ENCODE data around the gene TTLL6. TPM values are rescaled to one million over a fixed set of nuclear protein-coding genes. Genes with fewer than 3 reads are reported as not detected.

The TTLL6 gene
- total and polyA plus RNA-seq, 2 of the 4 experiments (the other 2 are of a cell fraction), result not detected

- peaks cover 17% of the 10 kb centered on the region; the same call in 1 of the 2 replicates for H4K20me1 ChIP-seq (ENCODE audit: insufficient read depth, low read length)
- no peak for TF ChIP-seq MXI1 (IDR thresholded peaks at IDR 0.05; ENCODE audit: borderline replicate concordance, low read depth, low read length)
- no peak for TF ChIP-seq RFX5 (IDR thresholded peaks at IDR 0.05; ENCODE audit: low read depth, low read length)
- no peaks in the 10 kb centered on the region for H3K4me1 ChIP-seq (ENCODE audit: control insufficient read depth, insufficient read depth, low read length)
- H3K4me2 ChIP-seq (ENCODE audit: low read depth, low read length), result no peak overlapping the region
- ChIA-PET CTCF (no interaction called here), POLR2A (ENCODE audit: unreplicated experiment) (no interaction called here)
- peak overlapping the region; percentile 18; the same call in 1 of the 2 replicates for H3K23ac ChIP-seq (ENCODE audit: low read depth, low read length)
- H3K9me1 ChIP-seq (ENCODE audit: insufficient read depth, low read length), result peaks cover 6% of the 10 kb centered on the region; the same call in 1 of the 2 replicates
- H3K27me3 ChIP-seq (ENCODE audit: control insufficient read depth, insufficient read depth, low read length), result peaks cover 92% of the 10 kb centered on the region
- no peak overlapping the region for H2AK9ac ChIP-seq (replicated peaks; ENCODE audit: low read depth, low read length, poor library complexity)
- in situ Hi-C loops (cut with MboI; ENCODE audit: low sequenced_read_pairs), result loop anchor here (25.0 kb wide), 1 partner anchor 367 kb away; no protein-coding TSS in a partner anchor
- WGBS, 2 experiments (ENCODE audit: extremely low coverage in 2 of 2, insufficient read length in 1 of 2), result 5% methylated on average over 21 of the region's 52 CpGs; no CpG with 5 or more reads in 1 of the 2 experiments
- no peaks in the 10 kb centered on the region for H3K79me1 ChIP-seq (ENCODE audit: low read depth in 1 of 2, low read length in 2 of 2)
- no peak overlapping the region for H2BK20ac ChIP-seq (ENCODE audit: low read depth, low read length)
- peak overlapping the region; percentile 36 for H2AFZ ChIP-seq (replicated peaks; ENCODE audit: low read length, poor library complexity)
- no peak overlapping the region for H2BK5ac ChIP-seq (ENCODE audit: low read depth, low read length, poor library complexity, severe bottlenecking)
- no peak overlapping the region for H4K5ac ChIP-seq (ENCODE audit: low read depth, low read length)
- DNase-seq (no peak), ATAC-seq (ENCODE audit: low read depth) (no peak)
- H3K4ac ChIP-seq (ENCODE audit: low read depth, low read length), result no peak overlapping the region
- H2BK15ac ChIP-seq (ENCODE audit: low read depth, low read length), result no peak overlapping the region
- H3K4me3 ChIP-seq (ENCODE audit: insufficient read depth, low read depth, low read length), result no peak overlapping the region
- intact Hi-C loops (cut with micrococcal nuclease), result no loop called here
- H2AK5ac ChIP-seq (ENCODE audit: low read depth, low read length), result no peak overlapping the region
- H4K91ac ChIP-seq (ENCODE audit: insufficient read depth, low read depth, low read length), result no peak overlapping the region
- dilution Hi-C loops (cut with HindIII; ENCODE audit: low sequenced_read_pairs, unreplicated experiment), result no loop called here
- H3K27ac ChIP-seq (ENCODE audit: insufficient read depth, low read length), result no peak overlapping the region
- no TSS peak for BruUV-seq (replicated peaks)
- no peak overlapping the region for H3K18ac ChIP-seq (ENCODE audit: low read depth, low read length)
- no peak overlapping the region for H3K14ac ChIP-seq (replicated peaks; ENCODE audit: low read depth, low read length)
- no peaks in the 10 kb centered on the region for H3K36me3 ChIP-seq (ENCODE audit: control insufficient read depth, insufficient read depth, low read length)
- H3K9ac ChIP-seq (ENCODE audit: low read depth, low read length), result no peak overlapping the region
- H4K8ac ChIP-seq (ENCODE audit: low read depth in 2 of 2, low read length in 2 of 2), result no peak overlapping the region
- peaks cover 9% of the 10 kb centered on the region for H3K9me3 ChIP-seq (ENCODE audit: control insufficient read depth, insufficient read depth, low read length)
- H3K56ac ChIP-seq (ENCODE audit: extremely low read depth, insufficient read depth, low read length), result no peak overlapping the region
- no peak overlapping the region for H2BK120ac ChIP-seq (ENCODE audit: low read depth, low read length)
These were observed 62.3 kb downstream of the TTLL6 start for GRCh38 chr17:48754500-48755261.
